Measurements from ENCODE around the gene MEGF10. TPM values are rescaled to one million over a fixed set of nuclear protein-coding genes. Genes with fewer than 3 reads are reported as not detected.
A peak's percentile ranks its signal among the peaks of the same experiment; 100 is the strongest.

The MEGF10 gene
- polyA plus RNA-seq, 3 donors, result not detected

DNA sequence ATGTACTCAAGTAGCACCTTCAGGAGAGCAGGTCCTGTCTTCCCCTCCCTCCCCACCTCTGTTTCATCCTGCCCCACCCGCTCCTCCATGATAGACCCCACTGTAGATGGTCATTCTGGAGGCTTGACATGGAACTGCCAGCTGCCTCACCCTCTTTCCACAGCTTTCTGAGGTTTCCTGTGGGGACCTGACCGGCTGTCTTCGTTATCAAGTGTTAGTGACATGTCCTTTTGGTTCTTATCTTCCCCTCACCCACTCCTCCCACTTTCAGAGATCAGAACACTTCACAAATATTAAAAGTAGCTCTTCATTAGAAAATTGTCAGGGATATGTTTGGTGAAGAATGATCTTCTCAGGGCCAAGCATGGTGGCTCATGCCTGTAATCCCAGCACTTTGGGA, 52.7 kb downstream of the MEGF10 start:
- Mint-ChIP-seq H3K27ac (peak overlapping the region in 1 of 7 donors; percentile 26), H3K4me3 (no peak overlapping the region), H3K36me3 (no peaks in the 10 kb centered on the region), H3K9me3 (peaks cover 0 to 3% (median 0%) of the 10 kb centered on the region in 7 donors), H3K27me3 (ENCODE audit: low read depth in 3 of 3) (peaks cover 0 to 1% (median 0%) of the 10 kb centered on the region in 3 donors), H3K4me1 (peaks cover 4% of the 10 kb centered on the region)
- Histone ChIP-seq H3K4me1 (ENCODE audit: control insufficient read depth in 1 of 2, insufficient read depth in 2 of 2, low read length in 2 of 2) (no peaks in the 10 kb centered on the region), H3K79me2 (ENCODE audit: insufficient read depth, low read length) (no peaks in the 10 kb centered on the region), H3K9me3 (replicated peaks in 1 of 2; ENCODE audit: control insufficient read depth in 1 of 2, insufficient read depth in 1 of 2, low read length in 2 of 2) (no peaks in the 10 kb centered on the region), H3K4me2 (replicated peaks; ENCODE audit: extremely low read depth, low read length, poor library complexity, severe bottlenecking) (no peak overlapping the region), H2AFZ (ENCODE audit: insufficient read depth, low read depth, low read length, poor library complexity, severe bottlenecking) (no peak overlapping the region), H4K20me1 (ENCODE audit: insufficient read depth, low read length) (no peaks in the 10 kb centered on the region), H3K9ac (ENCODE audit: insufficient read depth, low read length, poor library complexity, severe bottlenecking) (no peak overlapping the region), H3K27me3 (ENCODE audit: control insufficient read depth in 2 of 2, insufficient read depth in 2 of 2, low read length in 2 of 2) (no peaks in the 10 kb centered on the region), H3K27ac (ENCODE audit: low read depth in 1 of 2, low read length in 2 of 2) (no peak overlapping the region), H3K36me3 (replicated peaks in 1 of 2; ENCODE audit: control insufficient read depth in 1 of 2, insufficient read depth in 2 of 2, low read length in 2 of 2) (no peaks in the 10 kb centered on the region), H3K4me3 (replicated peaks in 1 of 3; ENCODE audit: low read depth in 2 of 3, low read length in 3 of 3) (no peak overlapping the region)
- 100% methylated on average over 1 of the region's 3 CpGs for WGBS (ENCODE audit: insufficient coverage)
- no peak for DNase-seq
- intact Hi-C loops (cut with micrococcal nuclease), result no loop called here
- TF ChIP-seq, protein P1, sequence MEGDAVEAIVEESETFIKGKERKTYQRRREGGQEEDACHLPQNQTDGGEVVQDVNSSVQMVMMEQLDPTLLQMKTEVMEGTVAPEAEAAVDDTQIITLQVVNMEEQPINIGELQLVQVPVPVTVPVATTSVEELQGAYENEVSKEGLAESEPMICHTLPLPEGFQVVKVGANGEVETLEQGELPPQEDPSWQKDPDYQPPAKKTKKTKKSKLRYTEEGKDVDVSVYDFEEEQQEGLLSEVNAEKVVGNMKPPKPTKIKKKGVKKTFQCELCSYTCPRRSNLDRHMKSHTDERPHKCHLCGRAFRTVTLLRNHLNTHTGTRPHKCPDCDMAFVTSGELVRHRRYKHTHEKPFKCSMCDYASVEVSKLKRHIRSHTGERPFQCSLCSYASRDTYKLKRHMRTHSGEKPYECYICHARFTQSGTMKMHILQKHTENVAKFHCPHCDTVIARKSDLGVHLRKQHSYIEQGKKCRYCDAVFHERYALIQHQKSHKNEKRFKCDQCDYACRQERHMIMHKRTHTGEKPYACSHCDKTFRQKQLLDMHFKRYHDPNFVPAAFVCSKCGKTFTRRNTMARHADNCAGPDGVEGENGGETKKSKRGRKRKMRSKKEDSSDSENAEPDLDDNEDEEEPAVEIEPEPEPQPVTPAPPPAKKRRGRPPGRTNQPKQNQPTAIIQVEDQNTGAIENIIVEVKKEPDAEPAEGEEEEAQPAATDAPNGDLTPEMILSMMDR (IDR thresholded peaks at IDR 0.05), result no peak

DNA sequence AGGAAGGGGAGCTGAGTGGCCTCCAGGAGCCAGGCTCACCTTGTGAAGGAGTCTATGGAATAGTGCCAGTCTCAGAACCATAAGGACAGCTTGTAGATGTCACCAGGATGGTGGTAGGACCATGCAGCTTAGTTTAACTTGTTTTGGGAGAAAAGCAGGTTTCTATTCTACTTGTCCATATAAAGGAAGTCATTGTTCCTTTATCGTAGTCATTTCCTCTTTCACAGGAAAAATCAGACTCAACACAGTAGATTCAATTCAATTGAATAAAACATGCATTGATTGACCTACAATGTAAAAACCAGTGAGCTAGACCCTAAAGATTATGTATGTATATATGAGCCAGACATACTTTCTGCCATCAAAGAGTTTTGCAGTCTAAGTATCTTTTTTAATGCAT, 53.3 kb downstream of the MEGF10 start:
- Mint-ChIP-seq H3K4me3 (no peak overlapping the region), H3K9me3 (peaks cover 0 to 3% (median 0%) of the 10 kb centered on the region in 7 donors), H3K27ac (no peak overlapping the region), H3K4me1 (peaks cover 4% of the 10 kb centered on the region), H3K27me3 (ENCODE audit: low read depth in 3 of 3) (peaks cover 0 to 1% (median 0%) of the 10 kb centered on the region in 3 donors), H3K36me3 (no peaks in the 10 kb centered on the region)
- no CpG with 5 or more reads among the region's 1 CpG for WGBS (ENCODE audit: insufficient coverage)
- Histone ChIP-seq H3K4me1 (ENCODE audit: control insufficient read depth in 1 of 2, insufficient read depth in 2 of 2, low read length in 2 of 2) (no peaks in the 10 kb centered on the region), H2AFZ (ENCODE audit: insufficient read depth, low read depth, low read length, poor library complexity, severe bottlenecking) (no peak overlapping the region), H3K79me2 (ENCODE audit: insufficient read depth, low read length) (no peaks in the 10 kb centered on the region), H3K4me2 (replicated peaks; ENCODE audit: extremely low read depth, low read length, poor library complexity, severe bottlenecking) (no peak overlapping the region), H3K36me3 (replicated peaks in 1 of 2; ENCODE audit: control insufficient read depth in 1 of 2, insufficient read depth in 2 of 2, low read length in 2 of 2) (no peaks in the 10 kb centered on the region), H3K9me3 (replicated peaks in 1 of 2; ENCODE audit: control insufficient read depth in 1 of 2, insufficient read depth in 1 of 2, low read length in 2 of 2) (no peaks in the 10 kb centered on the region), H3K27me3 (ENCODE audit: control insufficient read depth in 2 of 2, insufficient read depth in 2 of 2, low read length in 2 of 2) (no peaks in the 10 kb centered on the region), H3K9ac (ENCODE audit: insufficient read depth, low read length, poor library complexity, severe bottlenecking) (no peak overlapping the region), H3K27ac (ENCODE audit: low read depth in 1 of 2, low read length in 2 of 2) (no peak overlapping the region), H4K20me1 (ENCODE audit: insufficient read depth, low read length) (no peaks in the 10 kb centered on the region), H3K4me3 (replicated peaks in 1 of 3; ENCODE audit: low read depth in 2 of 3, low read length in 3 of 3) (no peak overlapping the region)
- DNase-seq, result no peak
- TF ChIP-seq, protein P1 (IDR thresholded peaks at IDR 0.05), result no peak
- intact Hi-C loops (cut with micrococcal nuclease), result no loop called here
